ENCODE results near the gene SNRPE.

- no peak for TF ChIP-seq CTCF (IDR thresholded peaks at IDR 0.05)
- TF ChIP-seq POLR2A (IDR thresholded peaks at IDR 0.05): no peak
Measured at GRCh38 chr1:203835476-203835875, 25.9 kb upstream of the SNRPE start.

Measured in adrenal gland (tissue), 5 donors.